B cell (primary cell): ENCODE results near the gene UBE4A.

Source experiments
- EZH2 ChIP-seq: IDR thresholded peaks from 2 replicates; pipeline ENCODE4 v1.6.1; 2012; ENCODE audit warnings: borderline replicate concordance, low read depth, mild to moderate bottlenecking, moderate library complexity, low read length; ENCODE audit not compliant: insufficient read depth, poor library complexity, severe bottlenecking
- TF ChIP-seq, protein P1 (sequence below): fragments of 200-600 bp; IDR thresholded peaks from one replicate; pipeline ENCODE4 v1.8.0; 2022; ENCODE audit warnings: antibody characterized with exemption, mild to moderate bottlenecking

DNA sequence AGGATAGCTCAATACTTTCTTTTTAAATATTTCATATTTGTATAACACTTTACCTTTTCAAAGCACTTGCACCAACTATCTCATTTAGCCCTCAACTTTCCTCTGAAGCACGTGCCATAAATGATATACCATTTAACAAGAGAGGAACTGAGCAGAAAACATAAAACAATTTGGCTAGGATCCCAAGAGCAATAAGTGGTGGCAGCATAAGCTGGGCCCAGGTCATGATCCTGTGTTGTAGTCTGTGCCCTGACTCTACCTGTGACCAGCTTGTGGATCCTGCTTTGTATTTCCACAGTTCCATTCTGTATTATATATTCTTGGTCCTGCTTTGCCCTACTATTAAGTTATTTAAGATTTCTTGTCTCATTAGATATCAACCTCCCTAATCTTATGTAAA, 53.5 kb downstream of the UBE4A start:
- TF ChIP-seq, protein P1, sequence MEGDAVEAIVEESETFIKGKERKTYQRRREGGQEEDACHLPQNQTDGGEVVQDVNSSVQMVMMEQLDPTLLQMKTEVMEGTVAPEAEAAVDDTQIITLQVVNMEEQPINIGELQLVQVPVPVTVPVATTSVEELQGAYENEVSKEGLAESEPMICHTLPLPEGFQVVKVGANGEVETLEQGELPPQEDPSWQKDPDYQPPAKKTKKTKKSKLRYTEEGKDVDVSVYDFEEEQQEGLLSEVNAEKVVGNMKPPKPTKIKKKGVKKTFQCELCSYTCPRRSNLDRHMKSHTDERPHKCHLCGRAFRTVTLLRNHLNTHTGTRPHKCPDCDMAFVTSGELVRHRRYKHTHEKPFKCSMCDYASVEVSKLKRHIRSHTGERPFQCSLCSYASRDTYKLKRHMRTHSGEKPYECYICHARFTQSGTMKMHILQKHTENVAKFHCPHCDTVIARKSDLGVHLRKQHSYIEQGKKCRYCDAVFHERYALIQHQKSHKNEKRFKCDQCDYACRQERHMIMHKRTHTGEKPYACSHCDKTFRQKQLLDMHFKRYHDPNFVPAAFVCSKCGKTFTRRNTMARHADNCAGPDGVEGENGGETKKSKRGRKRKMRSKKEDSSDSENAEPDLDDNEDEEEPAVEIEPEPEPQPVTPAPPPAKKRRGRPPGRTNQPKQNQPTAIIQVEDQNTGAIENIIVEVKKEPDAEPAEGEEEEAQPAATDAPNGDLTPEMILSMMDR = no peak
- no peak for TF ChIP-seq EZH2
